A549 (cell line): ENCODE measurements around the gene COL24A1.

Experiments used
- CTCF ChIP-seq: fragments of >200 bp; sonication (Bioruptor Twin); formaldehyde crosslinking; IDR thresholded peaks from 3 replicates; pipeline ENCODE4 v1.5.1; 2016
- ELK1 ChIP-seq: fragments of 150-350 bp; IDR thresholded peaks from 2 replicates; pipeline ENCODE4 v1.6.1; 2014; ENCODE audit warnings: low read depth, mild to moderate bottlenecking, low read length
- EP300 ChIP-seq, 2 experiments: fragments of >200 bp; sonication (Bioruptor Twin); formaldehyde crosslinking; IDR thresholded peaks; 2 replicates in 1 of 2; 3 replicates in 1 of 2; pipeline ENCODE4 v1.6.1; 2016 to 2017
- HDAC2 ChIP-seq: fragments of 200-600 bp; sonication (generic); IDR thresholded peaks from 2 replicates; pipeline ENCODE4 v1.6.1; 2016
- HEYL ChIP-seq: fragments of 250-450 bp; sonication (Bioruptor Pico); IDR thresholded peaks from 2 replicates; pipeline ENCODE4 v1.8.0; 2021; ENCODE audit warnings: mild to moderate bottlenecking, moderate library complexity
- NFE2L2 ChIP-seq: fragments of 150-350 bp; conservative IDR thresholded peaks from 2 replicates; pipeline ENCODE4 v1.6.1; 2014; ENCODE audit warnings: low read length
- NR3C1 ChIP-seq: fragments of >200 bp; sonication (Bioruptor Twin); formaldehyde crosslinking; IDR thresholded peaks from 3 replicates; pipeline ENCODE4 v1.6.1; 2017
- POLR2A ChIP-seq: IDR thresholded peaks from 2 replicates; pipeline ENCODE4 v1.6.1; 2012; ENCODE audit warnings: mild to moderate bottlenecking, low read length
- REST ChIP-seq: fragments of 200-600 bp; sonication (generic); IDR thresholded peaks from 2 replicates; pipeline ENCODE4 v1.6.1; 2016; ENCODE audit warnings: antibody characterized with exemption, mild to moderate bottlenecking, moderate library complexity
- RFX5 ChIP-seq: fragments of 450-650 bp; IDR thresholded peaks from 2 replicates; pipeline ENCODE4 v1.7.1; 2014; ENCODE audit warnings: antibody characterized with exemption, mild to moderate bottlenecking, moderate library complexity
- RNF2 ChIP-seq: fragments of 200-600 bp; sonication (generic); IDR thresholded peaks from 2 replicates; pipeline ENCODE4 v1.6.1; 2016; ENCODE audit warnings: low read depth, mild to moderate bottlenecking, antibody characterized with exemption, moderate library complexity, borderline replicate concordance
- SMC3 ChIP-seq: fragments of >200 bp; sonication (Bioruptor Twin); formaldehyde crosslinking; IDR thresholded peaks from 3 replicates; pipeline ENCODE4 v1.6.1; 2018; ENCODE audit warnings: inconsistent platforms
- TF ChIP-seq, protein P1 (sequence below): fragments of 250-450 bp; sonication (Bioruptor Pico); IDR thresholded peaks from 2 replicates; pipeline ENCODE4 v1.5.0; 2021; ENCODE audit warnings: mild to moderate bottlenecking, moderate library complexity, borderline replicate concordance

- TF ChIP-seq CTCF (no peak), NFE2L2 (no peak), ELK1 (no peak), POLR2A (no peak), REST (no peak), RFX5 (no peak), RNF2 (no peak), NR3C1 (no peak), EP300 (IDR thresholded peaks at IDR 0.05) (no peak), HDAC2 (no peak), SMC3 (no peak), HEYL (CRISPR knock-in tag) (no peak)
- TF ChIP-seq, protein P1, sequence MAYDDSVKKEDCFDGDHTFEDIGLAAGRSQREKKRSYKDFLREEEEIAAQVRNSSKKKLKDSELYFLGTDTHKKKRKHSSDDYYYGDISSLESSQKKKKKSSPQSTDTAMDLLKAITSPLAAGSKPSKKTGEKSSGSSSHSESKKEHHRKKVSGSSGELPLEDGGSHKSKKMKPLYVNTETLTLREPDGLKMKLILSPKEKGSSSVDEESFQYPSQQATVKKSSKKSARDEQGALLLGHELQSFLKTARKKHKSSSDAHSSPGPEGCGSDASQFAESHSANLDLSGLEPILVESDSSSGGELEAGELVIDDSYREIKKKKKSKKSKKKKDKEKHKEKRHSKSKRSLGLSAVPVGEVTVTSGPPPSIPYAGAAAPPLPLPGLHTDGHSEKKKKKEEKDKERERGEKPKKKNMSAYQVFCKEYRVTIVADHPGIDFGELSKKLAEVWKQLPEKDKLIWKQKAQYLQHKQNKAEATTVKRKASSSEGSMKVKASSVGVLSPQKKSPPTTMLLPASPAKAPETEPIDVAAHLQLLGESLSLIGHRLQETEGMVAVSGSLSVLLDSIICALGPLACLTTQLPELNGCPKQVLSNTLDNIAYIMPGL (CRISPR knock-in tag) = no peak
Measured at GRCh38 chr1:86155807-86156565, 586 bp downstream of the COL24A1 start.
